ENCODE data around the gene SLX4IP.
A peak's percentile ranks its signal among the peaks of the same experiment; 100 is the strongest.

Gene SLX4IP

DNA sequence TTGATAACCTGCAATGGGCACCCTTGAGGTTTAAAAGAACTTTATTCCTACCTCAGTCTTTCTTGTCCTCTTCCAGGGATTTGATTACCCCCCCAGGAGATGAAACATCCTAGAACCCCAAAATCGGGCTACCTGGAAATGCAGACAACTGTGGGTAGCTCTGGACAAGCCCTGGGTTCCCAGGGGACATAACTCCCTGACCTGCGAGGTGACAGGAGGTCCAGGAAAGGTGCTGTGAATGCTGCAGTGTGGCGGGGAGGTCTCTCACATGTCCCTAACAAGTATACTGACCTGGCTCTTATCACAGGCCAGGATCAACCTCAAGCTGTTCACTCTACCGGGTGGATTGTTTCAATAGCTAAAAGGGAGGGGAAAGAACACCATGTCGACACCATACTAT is 227.0 kb downstream of the SLX4IP start:
- peaks cover 78% of the 10 kb centered on the region for H3K36me3 ChIP-seq (ENCODE audit: insufficient read depth, low read depth, low read length)
- H3K9ac ChIP-seq (ENCODE audit: low read depth, low read length), result no peak overlapping the region
- H3K27me3 ChIP-seq (ENCODE audit: insufficient read depth, low read length), result no peaks in the 10 kb centered on the region
- H3K27ac ChIP-seq (ENCODE audit: low read length), result no peak overlapping the region
- H3K4me3 ChIP-seq (ENCODE audit: low read length), result no peak overlapping the region
- H3K9me3 ChIP-seq (ENCODE audit: insufficient read depth, low read depth, low read length), result no peaks in the 10 kb centered on the region
- H3K4me1 ChIP-seq (ENCODE audit: insufficient read depth, low read length), result peaks cover 64% of the 10 kb centered on the region

DNA sequence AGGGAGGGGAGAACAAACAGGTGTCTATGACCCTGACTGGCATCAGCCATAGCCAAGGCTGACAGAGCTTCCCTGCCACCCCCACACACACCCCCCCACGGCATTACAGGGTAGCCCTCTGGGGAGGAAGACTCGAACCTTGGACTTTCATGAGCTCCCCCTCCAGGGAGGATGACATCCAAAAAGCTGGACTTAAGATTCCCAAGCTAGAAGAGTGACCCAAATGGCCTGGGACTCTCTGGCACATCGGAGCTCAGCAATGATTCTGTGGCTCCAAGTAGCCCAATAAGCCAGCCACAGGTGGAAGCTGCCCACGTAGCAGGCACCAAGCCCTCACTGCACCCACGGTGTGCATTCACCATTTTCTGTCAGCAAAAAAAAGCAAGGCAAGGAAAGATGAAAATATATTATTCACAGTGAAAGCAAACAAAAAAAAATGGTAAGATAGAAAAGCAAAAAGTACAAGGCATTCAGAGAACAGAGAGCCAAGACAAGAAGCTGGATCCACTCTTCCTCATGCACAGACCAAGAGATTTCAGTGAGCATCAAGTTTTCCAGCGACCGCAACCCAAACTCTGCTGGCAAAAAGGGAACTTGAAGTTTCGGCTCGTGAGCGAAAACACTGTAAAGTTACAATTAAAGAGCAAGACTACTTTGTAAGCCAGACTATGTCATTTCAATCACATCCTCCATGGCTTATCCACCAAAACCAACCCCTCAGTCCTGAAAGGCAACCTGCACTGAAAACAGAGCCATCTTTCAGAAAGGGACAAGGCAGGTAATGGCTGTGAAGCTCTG is 227.8 kb downstream of the SLX4IP start:
- peaks cover 65% of the 10 kb centered on the region for H3K4me1 ChIP-seq (ENCODE audit: insufficient read depth, low read length)
- no peaks in the 10 kb centered on the region for H3K9me3 ChIP-seq (ENCODE audit: insufficient read depth, low read depth, low read length)
- H3K9ac ChIP-seq (ENCODE audit: low read depth, low read length), result no peak overlapping the region
- no peak overlapping the region for H3K27ac ChIP-seq (ENCODE audit: low read length)
- H3K4me3 ChIP-seq (ENCODE audit: low read length), result no peak overlapping the region
- H3K36me3 ChIP-seq (ENCODE audit: insufficient read depth, low read depth, low read length), result peaks cover 78% of the 10 kb centered on the region
- H3K27me3 ChIP-seq (ENCODE audit: insufficient read depth, low read length), result no peaks in the 10 kb centered on the region

DNA sequence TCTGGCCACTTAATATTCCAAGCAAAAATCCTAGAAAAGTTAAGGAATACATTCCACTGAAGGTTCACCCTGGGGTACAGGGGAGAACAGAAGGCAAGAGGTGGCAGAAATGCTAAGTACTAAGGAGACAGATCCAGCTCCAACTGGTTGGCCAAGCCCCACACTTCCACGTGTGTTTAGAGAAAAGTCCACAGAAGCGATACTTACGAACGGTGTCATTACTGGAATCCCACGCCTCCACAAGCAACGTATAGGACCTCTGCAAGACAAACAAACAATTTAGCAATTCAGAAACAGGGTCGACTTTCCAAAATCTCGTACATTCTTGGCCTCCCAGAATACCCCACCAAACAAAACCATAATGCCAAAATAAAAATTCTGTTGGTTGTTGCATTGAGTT is 228.7 kb downstream of the SLX4IP start:
- peaks cover 70% of the 10 kb centered on the region for H3K4me1 ChIP-seq (ENCODE audit: insufficient read depth, low read length)
- peak overlapping the region; percentile 22; the same call in 1 of the 2 replicates for H3K9ac ChIP-seq (ENCODE audit: low read depth, low read length)
- no peaks in the 10 kb centered on the region for H3K27me3 ChIP-seq (ENCODE audit: insufficient read depth, low read length)
- H3K27ac ChIP-seq (ENCODE audit: low read length), result no peak overlapping the region
- peak overlapping the region; percentile 46 for H3K4me3 ChIP-seq (ENCODE audit: low read length)
- no peaks in the 10 kb centered on the region for H3K9me3 ChIP-seq (ENCODE audit: insufficient read depth, low read depth, low read length)
- peaks cover 78% of the 10 kb centered on the region for H3K36me3 ChIP-seq (ENCODE audit: insufficient read depth, low read depth, low read length)

DNA sequence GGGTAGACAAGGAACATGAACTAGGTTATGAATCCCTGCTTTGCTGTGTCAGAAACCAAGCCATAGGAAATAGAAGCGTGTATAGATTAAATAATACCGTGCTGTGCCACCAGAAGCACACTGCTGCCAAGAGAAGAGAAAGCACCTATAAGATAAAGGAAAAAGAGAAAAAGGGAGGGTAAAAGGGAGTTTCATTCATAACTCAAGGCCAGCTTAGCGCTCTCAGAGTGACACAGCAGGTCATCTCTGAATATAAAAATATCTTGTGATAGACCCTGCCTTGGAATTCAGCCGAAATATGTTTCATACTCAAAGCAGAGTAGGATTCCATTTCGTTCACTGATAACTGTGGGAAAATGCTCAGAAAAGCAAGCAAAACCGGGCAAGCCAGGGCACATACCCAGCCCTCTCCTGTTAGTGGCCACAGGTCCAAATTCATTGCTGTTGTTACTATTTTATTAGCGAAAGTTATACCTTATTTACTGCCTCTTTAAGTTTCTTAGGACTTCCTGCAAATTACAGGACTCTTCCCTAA is 230.0 kb downstream of the SLX4IP start:
- Histone ChIP-seq H3K36me3 (ENCODE audit: insufficient read depth, low read depth, low read length) (peaks cover 75% of the 10 kb centered on the region), H3K4me3 (ENCODE audit: low read length) (peak overlapping the region; percentile 43), H3K27ac (ENCODE audit: low read length) (peak overlapping the region; percentile 2)

DNA sequence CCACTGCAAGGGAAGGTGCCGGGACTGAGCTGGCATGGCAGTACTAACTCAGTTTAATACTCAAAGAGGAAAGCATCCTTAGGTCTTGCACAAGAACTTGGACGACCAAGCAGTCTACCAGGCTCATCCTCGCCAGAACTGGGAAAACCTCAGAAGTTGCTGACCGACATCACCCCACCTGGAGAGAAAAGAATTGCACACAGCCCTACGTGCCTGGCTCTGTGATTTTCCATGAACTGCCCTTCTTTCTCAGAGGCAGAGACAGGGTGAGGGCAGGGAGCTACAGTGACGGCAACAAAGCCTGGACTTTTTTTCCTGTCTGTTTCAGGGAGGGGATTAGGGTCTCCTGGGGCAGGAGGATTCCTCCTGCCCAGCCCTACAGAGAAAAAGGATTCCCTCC is 230.7 kb downstream of the SLX4IP start:
- no peaks in the 10 kb centered on the region for H3K27me3 ChIP-seq (ENCODE audit: insufficient read depth, low read length)
- H3K4me1 ChIP-seq (ENCODE audit: insufficient read depth, low read length), result peaks cover 69% of the 10 kb centered on the region
- H3K4me3 ChIP-seq (ENCODE audit: low read length), result peak overlapping the region; percentile 43
- peaks cover 69% of the 10 kb centered on the region for H3K36me3 ChIP-seq (ENCODE audit: insufficient read depth, low read depth, low read length)
- no peaks in the 10 kb centered on the region for H3K9me3 ChIP-seq (ENCODE audit: insufficient read depth, low read depth, low read length)
- H3K9ac ChIP-seq (ENCODE audit: low read depth, low read length), result peak overlapping the region; percentile 3; the same call in 1 of the 2 replicates
- H3K27ac ChIP-seq (ENCODE audit: low read length), result no peak overlapping the region

More for the DNA sequence above, 230.0 kb downstream of the SLX4IP start:
- Histone ChIP-seq H3K27me3 (ENCODE audit: insufficient read depth, low read length) (no peaks in the 10 kb centered on the region), H3K9ac (ENCODE audit: low read depth, low read length) (peak overlapping the region; percentile 3; the same call in 1 of the 2 replicates), H3K9me3 (ENCODE audit: insufficient read depth, low read depth, low read length) (no peaks in the 10 kb centered on the region), H3K4me1 (ENCODE audit: insufficient read depth, low read length) (peaks cover 69% of the 10 kb centered on the region)

GRCh38 chr20:10666221-10667076 is 231.3 kb downstream of the SLX4IP start:
- H3K4me3 ChIP-seq (ENCODE audit: low read length), result no peak overlapping the region
- H3K27ac ChIP-seq (ENCODE audit: low read length), result no peak overlapping the region
- no peaks in the 10 kb centered on the region for H3K27me3 ChIP-seq (ENCODE audit: insufficient read depth, low read length)
- peaks cover 69% of the 10 kb centered on the region for H3K4me1 ChIP-seq (ENCODE audit: insufficient read depth, low read length)
- H3K36me3 ChIP-seq (ENCODE audit: insufficient read depth, low read depth, low read length), result peaks cover 62% of the 10 kb centered on the region
- H3K9me3 ChIP-seq (ENCODE audit: insufficient read depth, low read depth, low read length), result no peaks in the 10 kb centered on the region
- no peak overlapping the region for H3K9ac ChIP-seq (ENCODE audit: low read depth, low read length)

DNA sequence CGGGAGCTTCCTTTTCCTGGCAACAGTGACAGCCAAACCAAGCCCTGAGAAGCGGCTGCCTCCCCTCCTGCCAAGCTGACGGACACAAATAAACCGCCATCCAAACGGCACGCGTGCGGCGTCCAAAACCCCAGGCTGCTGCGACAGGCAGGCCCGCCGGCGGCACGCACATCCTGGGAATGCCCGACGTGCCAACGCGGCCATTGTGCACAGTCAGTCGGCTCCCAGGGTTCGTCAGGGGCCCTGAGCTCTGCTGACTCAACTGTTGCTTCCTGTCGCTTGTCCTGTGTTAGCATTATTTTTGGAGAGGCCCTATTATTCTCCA is 231.9 kb downstream of the SLX4IP start:
- H3K27me3 ChIP-seq (ENCODE audit: insufficient read depth, low read length), result peaks cover 1% of the 10 kb centered on the region; the same call in 1 of the 2 replicates
- no peaks in the 10 kb centered on the region for H3K9me3 ChIP-seq (ENCODE audit: insufficient read depth, low read depth, low read length)
- peaks cover 69% of the 10 kb centered on the region for H3K4me1 ChIP-seq (ENCODE audit: insufficient read depth, low read length)
- H3K27ac ChIP-seq (ENCODE audit: low read length), result no peak overlapping the region
- no peak overlapping the region for H3K9ac ChIP-seq (ENCODE audit: low read depth, low read length)
- H3K4me3 ChIP-seq (ENCODE audit: low read length), result no peak overlapping the region
- peaks cover 56% of the 10 kb centered on the region for H3K36me3 ChIP-seq (ENCODE audit: insufficient read depth, low read depth, low read length)

DNA sequence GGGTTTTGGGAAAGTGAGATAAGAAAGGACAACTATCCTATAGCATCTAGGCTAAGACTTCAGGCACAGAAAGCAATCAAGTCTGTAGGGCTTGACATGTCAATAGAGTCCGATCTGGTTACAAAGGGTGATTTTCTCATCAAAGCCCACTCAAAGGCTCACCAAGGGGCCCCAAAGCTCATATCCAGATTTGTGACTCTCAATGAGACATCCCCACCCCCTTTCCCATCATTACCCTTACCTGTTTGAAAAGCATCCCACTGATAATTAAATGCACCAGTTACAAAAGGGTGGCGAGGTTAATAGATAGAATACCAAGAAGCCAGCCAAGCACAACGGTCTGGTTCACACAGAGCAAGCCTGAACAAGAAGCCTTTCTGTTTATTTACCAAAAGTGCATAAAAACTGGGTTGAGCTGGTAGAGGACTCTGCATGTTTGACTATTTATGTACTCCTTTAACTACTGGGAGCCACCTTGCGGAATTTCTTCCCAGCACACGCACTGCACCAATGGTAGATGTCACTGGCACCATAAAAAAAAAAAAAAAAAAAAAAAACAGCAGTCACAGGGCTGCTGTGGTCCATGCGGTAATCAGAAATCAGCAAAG is 232.6 kb downstream of the SLX4IP start:
- Histone ChIP-seq H3K9ac (ENCODE audit: low read depth, low read length) (no peak overlapping the region), H3K4me3 (ENCODE audit: low read length) (no peak overlapping the region), H3K27ac (ENCODE audit: low read length) (no peak overlapping the region), H3K9me3 (ENCODE audit: insufficient read depth, low read depth, low read length) (no peaks in the 10 kb centered on the region), H3K36me3 (ENCODE audit: insufficient read depth, low read depth, low read length) (peaks cover 50% of the 10 kb centered on the region), H3K27me3 (ENCODE audit: insufficient read depth, low read length) (peaks cover 7% of the 10 kb centered on the region; the same call in 1 of the 2 replicates), H3K4me1 (ENCODE audit: insufficient read depth, low read length) (peaks cover 69% of the 10 kb centered on the region)

GRCh38 chr20:10668677-10669368 is 233.7 kb downstream of the SLX4IP start:
- H3K27me3 ChIP-seq (ENCODE audit: insufficient read depth, low read length), result peaks cover 9% of the 10 kb centered on the region; the same call in 1 of the 2 replicates
- H3K4me1 ChIP-seq (ENCODE audit: insufficient read depth, low read length), result peaks cover 63% of the 10 kb centered on the region
- H3K27ac ChIP-seq (ENCODE audit: low read length), result no peak overlapping the region
- no peaks in the 10 kb centered on the region for H3K9me3 ChIP-seq (ENCODE audit: insufficient read depth, low read depth, low read length)
- H3K4me3 ChIP-seq (ENCODE audit: low read length), result no peak overlapping the region
- H3K9ac ChIP-seq (ENCODE audit: low read depth, low read length), result no peak overlapping the region
- peaks cover 38% of the 10 kb centered on the region for H3K36me3 ChIP-seq (ENCODE audit: insufficient read depth, low read depth, low read length)

GRCh38 chr20:10669843-10670446 is 234.8 kb downstream of the SLX4IP start:
- Histone ChIP-seq H3K9me3 (ENCODE audit: insufficient read depth, low read depth, low read length) (no peaks in the 10 kb centered on the region), H3K4me3 (ENCODE audit: low read length) (peak overlapping the region; percentile 84), H3K4me1 (ENCODE audit: insufficient read depth, low read length) (peaks cover 54% of the 10 kb centered on the region), H3K27ac (ENCODE audit: low read length) (no peak overlapping the region), H3K9ac (ENCODE audit: low read depth, low read length) (peak overlapping the region; percentile 69; the same call in 1 of the 2 replicates), H3K27me3 (ENCODE audit: insufficient read depth, low read length) (peaks cover 9% of the 10 kb centered on the region; the same call in 1 of the 2 replicates), H3K36me3 (ENCODE audit: insufficient read depth, low read depth, low read length) (peaks cover 36% of the 10 kb centered on the region)

Data from iPS-20b (cell line).